ENCODE data around the gene ZNRF2. TPM values are rescaled to one million over a fixed set of nuclear protein-coding genes. Genes with fewer than 3 reads are reported as not detected.

ZNRF2 gene
- total RNA-seq, 1 donor from 2014 or later = 13.8 TPM

DNA sequence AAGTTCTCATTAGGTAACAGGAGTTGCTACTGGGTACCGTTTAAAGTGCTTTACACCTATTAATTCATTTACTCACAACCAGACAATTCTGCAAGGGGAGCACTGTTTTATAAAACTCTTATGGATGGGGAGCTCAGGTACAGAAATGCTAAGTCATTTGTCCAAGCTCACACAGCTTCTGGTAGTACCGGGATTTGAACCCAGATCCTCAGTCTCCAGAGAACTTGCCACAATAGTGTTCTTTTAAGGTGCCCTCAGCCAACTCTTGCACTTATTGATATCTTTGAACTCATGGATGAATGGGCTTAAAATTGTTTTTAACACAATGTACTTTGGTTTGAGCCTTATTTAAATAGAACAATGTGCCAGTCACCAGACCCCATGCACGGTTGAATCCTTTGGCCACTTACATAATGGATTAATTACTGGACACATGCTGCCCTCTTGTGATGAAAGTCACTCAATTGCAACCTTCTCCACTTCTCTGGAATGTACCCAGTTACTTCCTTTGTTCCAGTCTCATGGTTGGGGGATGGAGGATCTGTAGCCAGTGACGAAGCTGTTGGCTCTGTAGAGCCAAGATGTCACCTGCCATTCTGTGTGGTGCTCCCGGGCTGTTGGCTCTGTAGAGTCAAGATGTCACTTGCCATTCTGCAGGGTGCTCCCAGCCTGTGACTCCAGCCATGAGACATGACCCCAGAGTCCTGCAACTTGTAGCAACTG, 128.5 kb downstream of the ZNRF2 start:
- no peaks in the 10 kb centered on the region for H3K27me3 Mint-ChIP-seq
- DNase-seq (ENCODE audit: low spot score, unreplicated experiment) = no peak
- TF ChIP-seq, protein P1, sequence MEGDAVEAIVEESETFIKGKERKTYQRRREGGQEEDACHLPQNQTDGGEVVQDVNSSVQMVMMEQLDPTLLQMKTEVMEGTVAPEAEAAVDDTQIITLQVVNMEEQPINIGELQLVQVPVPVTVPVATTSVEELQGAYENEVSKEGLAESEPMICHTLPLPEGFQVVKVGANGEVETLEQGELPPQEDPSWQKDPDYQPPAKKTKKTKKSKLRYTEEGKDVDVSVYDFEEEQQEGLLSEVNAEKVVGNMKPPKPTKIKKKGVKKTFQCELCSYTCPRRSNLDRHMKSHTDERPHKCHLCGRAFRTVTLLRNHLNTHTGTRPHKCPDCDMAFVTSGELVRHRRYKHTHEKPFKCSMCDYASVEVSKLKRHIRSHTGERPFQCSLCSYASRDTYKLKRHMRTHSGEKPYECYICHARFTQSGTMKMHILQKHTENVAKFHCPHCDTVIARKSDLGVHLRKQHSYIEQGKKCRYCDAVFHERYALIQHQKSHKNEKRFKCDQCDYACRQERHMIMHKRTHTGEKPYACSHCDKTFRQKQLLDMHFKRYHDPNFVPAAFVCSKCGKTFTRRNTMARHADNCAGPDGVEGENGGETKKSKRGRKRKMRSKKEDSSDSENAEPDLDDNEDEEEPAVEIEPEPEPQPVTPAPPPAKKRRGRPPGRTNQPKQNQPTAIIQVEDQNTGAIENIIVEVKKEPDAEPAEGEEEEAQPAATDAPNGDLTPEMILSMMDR (IDR thresholded peaks at IDR 0.05; ENCODE audit: unreplicated experiment) = peak; percentile 53
- no peak overlapping the region for H3K4me3 Mint-ChIP-seq (ENCODE audit: low read depth)
- H3K36me3 Mint-ChIP-seq (ENCODE audit: insufficient read depth) = peaks cover 9% of the 10 kb centered on the region
- peaks cover 4% of the 10 kb centered on the region for H3K9me3 Mint-ChIP-seq (ENCODE audit: low read depth)
- H3K27ac Mint-ChIP-seq = peak overlapping the region; percentile 13
- H3K4me1 Mint-ChIP-seq (ENCODE audit: low read depth) = no peaks in the 10 kb centered on the region

DNA sequence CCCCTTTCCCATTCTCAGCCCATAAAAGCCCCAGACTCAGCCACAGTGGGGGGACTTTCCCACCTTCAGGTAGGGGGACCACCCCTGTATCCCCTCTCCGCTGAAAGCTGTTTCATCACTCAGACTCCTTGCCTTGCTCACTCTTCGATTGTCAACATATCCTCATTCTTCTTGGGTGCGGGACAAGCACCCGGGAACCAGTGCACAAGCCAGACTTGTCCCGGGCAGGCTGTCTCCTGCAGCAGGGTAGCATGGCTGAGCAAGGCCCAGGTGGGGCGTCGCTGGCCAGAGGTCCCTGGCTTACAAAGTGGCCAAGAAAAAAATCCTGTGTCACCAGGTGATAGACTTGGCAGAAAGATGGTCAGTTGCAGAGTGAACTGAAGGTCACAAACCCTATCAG, 129.5 kb downstream of the ZNRF2 start:
- TF ChIP-seq, protein P1 (IDR thresholded peaks at IDR 0.05; ENCODE audit: unreplicated experiment) = no peak
- Mint-ChIP-seq H3K27ac (no peak overlapping the region), H3K4me3 (ENCODE audit: low read depth) (no peak overlapping the region), H3K36me3 (ENCODE audit: insufficient read depth) (peaks cover 9% of the 10 kb centered on the region), H3K27me3 (no peaks in the 10 kb centered on the region), H3K9me3 (ENCODE audit: low read depth) (peaks cover 4% of the 10 kb centered on the region), H3K4me1 (ENCODE audit: low read depth) (no peaks in the 10 kb centered on the region)
- no peak for DNase-seq (ENCODE audit: low spot score, unreplicated experiment)

Small RNAs within 50 kb of the gene (microRNA-seq; reads per million reads assigned to microRNA genes)
- not detected for gene MIR550A1 (ENCODE audit: borderline number of aligned reads, unreplicated experiment)
- not detected for gene MIR550B1 (ENCODE audit: borderline number of aligned reads, unreplicated experiment)

Other genes starting within 250 kb of the ZNRF2 start
- gene MTURN, start 149.6 kb upstream of the ZNRF2 start, total RNA-seq = 20.0 and 20.1 TPM in 2 replicates
- 2.9 and 3.6 TPM in 2 replicates for gene NOD1, start 194.2 kb downstream of the ZNRF2 start, total RNA-seq
- 54.0 and 54.7 TPM in 2 replicates for gene GGCT, start 220.2 kb downstream of the ZNRF2 start, total RNA-seq

All from progenitor cell of endocrine pancreas (in vitro differentiated cells).